VCaP (cell line): ENCODE measurements around the gene ZNF394.
"Not testable (repeated sequence)": the region's sequence is repeated elsewhere in the genome, so short reads cannot be mapped to it uniquely, and the experiment has no call there.

Source experiments
- H3K27ac ChIP-seq: fragments of 450-650 bp; 2 replicates; pipeline ENCODE4 v1.5.1; 2017
- TF ChIP-seq, protein P1 (sequence below): fragments of 450-650 bp; conservative IDR thresholded peaks from 2 replicates; pipeline ENCODE4 v1.5.1; 2017; ENCODE audit warnings: mild to moderate bottlenecking, moderate library complexity

Gene ZNF394

GRCh38 chr7:99499721-99500636, at the start of gene ZNF394:
Gene ZNF394 (minus strand): TSS chr7:99500281. CDS start chr7:99500093, 188 bp downstream.
- TF ChIP-seq, protein P1, sequence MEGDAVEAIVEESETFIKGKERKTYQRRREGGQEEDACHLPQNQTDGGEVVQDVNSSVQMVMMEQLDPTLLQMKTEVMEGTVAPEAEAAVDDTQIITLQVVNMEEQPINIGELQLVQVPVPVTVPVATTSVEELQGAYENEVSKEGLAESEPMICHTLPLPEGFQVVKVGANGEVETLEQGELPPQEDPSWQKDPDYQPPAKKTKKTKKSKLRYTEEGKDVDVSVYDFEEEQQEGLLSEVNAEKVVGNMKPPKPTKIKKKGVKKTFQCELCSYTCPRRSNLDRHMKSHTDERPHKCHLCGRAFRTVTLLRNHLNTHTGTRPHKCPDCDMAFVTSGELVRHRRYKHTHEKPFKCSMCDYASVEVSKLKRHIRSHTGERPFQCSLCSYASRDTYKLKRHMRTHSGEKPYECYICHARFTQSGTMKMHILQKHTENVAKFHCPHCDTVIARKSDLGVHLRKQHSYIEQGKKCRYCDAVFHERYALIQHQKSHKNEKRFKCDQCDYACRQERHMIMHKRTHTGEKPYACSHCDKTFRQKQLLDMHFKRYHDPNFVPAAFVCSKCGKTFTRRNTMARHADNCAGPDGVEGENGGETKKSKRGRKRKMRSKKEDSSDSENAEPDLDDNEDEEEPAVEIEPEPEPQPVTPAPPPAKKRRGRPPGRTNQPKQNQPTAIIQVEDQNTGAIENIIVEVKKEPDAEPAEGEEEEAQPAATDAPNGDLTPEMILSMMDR: peak; percentile 12; the same call in 1 of the 2 replicates

GRCh38 chr7:99549545-99549944, 49.5 kb upstream of the ZNF394 start:
- H3K27ac ChIP-seq: not testable (repeated sequence)

More at GRCh38 chr7:99499721-99500636, at the start of gene ZNF394:
- peak within 1 kb of the TSS; percentile 88 for H3K27ac ChIP-seq

- not testable (repeated sequence) for H3K27ac ChIP-seq
Observed at GRCh38 chr7:99545308-99545707, 45.2 kb upstream of the ZNF394 start.

DNA sequence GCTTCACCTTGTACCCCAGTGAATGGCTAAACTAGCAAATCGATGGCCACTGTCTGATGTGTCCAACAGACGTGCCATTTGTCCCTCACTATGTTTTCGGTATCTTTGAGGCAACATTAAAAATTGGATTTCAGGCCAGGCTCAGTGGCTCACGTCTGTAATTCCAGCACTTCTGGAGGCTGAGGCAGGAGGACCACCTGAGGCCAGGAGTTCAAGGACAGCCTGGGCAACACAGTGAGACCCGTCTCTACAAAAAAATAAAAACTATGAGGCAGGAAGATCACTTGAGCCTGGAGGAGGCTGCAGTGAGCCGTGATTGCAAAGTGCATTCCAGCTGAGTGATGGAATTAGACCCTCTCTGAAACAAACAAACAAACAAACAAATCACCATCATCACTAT, 43.8 kb upstream of the ZNF394 start:
- TF ChIP-seq, protein P1: no peak
- no peak overlapping the region for H3K27ac ChIP-seq

GRCh38 chr7:99543081-99543671, 43.1 kb upstream of the ZNF394 start:
- TF ChIP-seq, protein P1: no peak

DNA sequence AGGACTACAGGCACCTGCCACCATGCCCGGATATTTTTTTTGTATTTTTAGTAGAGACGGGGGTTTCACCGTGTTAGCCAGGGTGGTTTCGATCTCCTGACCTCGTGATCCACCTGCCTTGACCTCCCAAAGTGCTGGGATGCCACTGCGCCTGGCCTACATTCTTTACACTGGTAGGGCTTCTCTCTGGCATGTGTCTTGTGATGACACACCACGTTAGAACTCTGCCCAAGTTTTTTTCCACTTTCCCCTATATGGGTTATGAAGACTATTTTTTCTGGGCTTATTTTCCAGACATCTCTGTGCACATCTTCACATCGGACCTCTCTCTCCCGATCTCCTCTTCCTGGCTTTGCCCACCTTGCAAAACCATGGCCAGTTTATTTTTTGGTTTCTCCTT, 41.1 kb upstream of the ZNF394 start:
- TF ChIP-seq, protein P1: no peak

More at GRCh38 chr7:99543081-99543671, 43.1 kb upstream of the ZNF394 start:
- no peak overlapping the region for H3K27ac ChIP-seq

GRCh38 chr7:99540542-99540941, 40.5 kb upstream of the ZNF394 start:
- no peak overlapping the region for H3K27ac ChIP-seq
- TF ChIP-seq, protein P1: no peak

More for the DNA sequence above, 41.1 kb upstream of the ZNF394 start:
- H3K27ac ChIP-seq: no peak overlapping the region

DNA sequence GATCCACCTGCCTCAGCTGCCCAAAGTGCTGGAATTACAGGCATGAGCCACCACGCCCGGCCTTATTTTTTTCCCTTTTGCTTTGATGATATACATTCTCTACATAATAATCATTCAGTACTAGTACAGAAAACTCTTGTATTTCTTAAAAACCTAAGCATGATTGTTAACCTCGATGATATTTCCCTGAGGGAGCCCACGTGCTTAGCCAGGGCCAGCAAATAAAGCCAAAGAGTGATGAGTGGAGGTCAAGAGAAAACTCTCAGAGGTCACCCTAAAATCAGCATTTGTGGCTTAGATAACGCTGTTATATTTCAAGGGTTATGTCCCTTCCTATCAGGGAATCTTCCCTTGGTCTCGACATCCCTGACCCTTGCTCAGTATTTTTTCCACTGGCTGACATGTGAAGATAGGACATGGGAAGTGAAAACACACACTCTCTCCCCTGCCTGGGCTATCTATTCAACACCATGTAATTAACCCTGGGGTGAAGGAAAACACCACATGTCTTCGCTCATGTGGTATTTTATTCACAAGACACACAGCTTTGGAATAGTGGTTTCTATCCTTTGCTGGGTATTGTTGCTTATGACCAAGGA, 39.2 kb upstream of the ZNF394 start:
- TF ChIP-seq, protein P1: no peak
- H3K27ac ChIP-seq: no peak overlapping the region
